ENCODE results near the gene OTOP1. TPM values are rescaled to one million over a fixed set of nuclear protein-coding genes. Genes with fewer than 3 reads are reported as not detected.

OTOP1 gene
- total RNA-seq, 1 donor from 2014 or later, result not detected

DNA sequence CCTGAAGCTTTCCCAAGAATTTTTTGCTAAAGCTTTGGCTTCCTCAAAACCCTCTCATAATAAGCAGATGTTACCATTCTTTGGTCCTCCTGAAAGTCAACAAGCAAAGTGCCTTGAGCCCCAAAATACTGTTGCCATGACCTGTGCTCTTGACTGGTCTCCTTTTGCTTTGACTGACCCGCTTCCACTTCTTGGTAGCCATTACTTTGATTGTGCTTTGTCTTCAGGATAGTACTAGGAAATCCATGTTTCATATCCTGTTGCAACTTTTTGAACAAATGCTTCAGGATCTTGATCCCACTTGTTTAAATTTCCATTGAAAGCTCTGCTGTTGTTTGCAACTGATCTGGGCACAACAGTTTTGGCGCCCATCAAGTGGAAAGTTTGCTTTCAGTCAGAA lies 6.9 kb upstream of the OTOP1 start:
- ChIA-PET CTCF (no interaction called here), POLR2A (no interaction called here)
- no peaks in the 10 kb centered on the region for H3K4me1 Mint-ChIP-seq
- H3K27ac Mint-ChIP-seq, result no peak overlapping the region
- H3K27me3 Mint-ChIP-seq, result peaks cover 4% of the 10 kb centered on the region
- H3K4me3 Mint-ChIP-seq, result no peak overlapping the region
- TF ChIP-seq, protein P1, sequence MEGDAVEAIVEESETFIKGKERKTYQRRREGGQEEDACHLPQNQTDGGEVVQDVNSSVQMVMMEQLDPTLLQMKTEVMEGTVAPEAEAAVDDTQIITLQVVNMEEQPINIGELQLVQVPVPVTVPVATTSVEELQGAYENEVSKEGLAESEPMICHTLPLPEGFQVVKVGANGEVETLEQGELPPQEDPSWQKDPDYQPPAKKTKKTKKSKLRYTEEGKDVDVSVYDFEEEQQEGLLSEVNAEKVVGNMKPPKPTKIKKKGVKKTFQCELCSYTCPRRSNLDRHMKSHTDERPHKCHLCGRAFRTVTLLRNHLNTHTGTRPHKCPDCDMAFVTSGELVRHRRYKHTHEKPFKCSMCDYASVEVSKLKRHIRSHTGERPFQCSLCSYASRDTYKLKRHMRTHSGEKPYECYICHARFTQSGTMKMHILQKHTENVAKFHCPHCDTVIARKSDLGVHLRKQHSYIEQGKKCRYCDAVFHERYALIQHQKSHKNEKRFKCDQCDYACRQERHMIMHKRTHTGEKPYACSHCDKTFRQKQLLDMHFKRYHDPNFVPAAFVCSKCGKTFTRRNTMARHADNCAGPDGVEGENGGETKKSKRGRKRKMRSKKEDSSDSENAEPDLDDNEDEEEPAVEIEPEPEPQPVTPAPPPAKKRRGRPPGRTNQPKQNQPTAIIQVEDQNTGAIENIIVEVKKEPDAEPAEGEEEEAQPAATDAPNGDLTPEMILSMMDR (IDR thresholded peaks at IDR 0.05), result no peak
- peaks cover 9% of the 10 kb centered on the region for H3K9me3 Mint-ChIP-seq
- no peak for ATAC-seq (ENCODE audit: low read depth)
- intact Hi-C loops (cut with micrococcal nuclease), result no loop called here
- no peak for DNase-seq
- peaks cover 28% of the 10 kb centered on the region for H3K36me3 Mint-ChIP-seq (ENCODE audit: low read depth)

DNA sequence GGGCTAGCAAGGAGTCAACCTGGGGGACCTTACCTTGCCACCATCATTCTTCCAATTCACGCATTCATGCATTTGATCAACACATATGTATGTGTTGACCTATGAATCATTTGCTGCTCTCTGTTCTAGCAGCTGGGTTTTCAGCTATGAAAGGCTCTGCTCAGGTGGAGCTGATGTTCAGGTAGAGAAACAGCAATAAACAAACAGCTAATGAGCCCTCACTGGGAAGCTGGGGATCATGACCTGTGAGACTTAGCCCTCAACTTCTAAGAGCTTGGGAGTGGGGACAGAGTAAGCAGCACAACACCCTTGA lies 1.6 kb upstream of the OTOP1 start:
- DNase-seq, result no peak
- intact Hi-C loops (cut with micrococcal nuclease), result no loop called here
- ChIA-PET POLR2A (no interaction called here), CTCF (no interaction called here)
- Mint-ChIP-seq H3K4me1 (peaks cover 9% of the 10 kb centered on the region), H3K27ac (no peak overlapping the region), H3K36me3 (ENCODE audit: low read depth) (peaks cover 2% of the 10 kb centered on the region), H3K4me3 (no peak overlapping the region), H3K9me3 (peaks cover 5% of the 10 kb centered on the region), H3K27me3 (peaks cover 34% of the 10 kb centered on the region)
- TF ChIP-seq, protein P1 (IDR thresholded peaks at IDR 0.05), result no peak
- no peak for ATAC-seq (ENCODE audit: low read depth)

DNA sequence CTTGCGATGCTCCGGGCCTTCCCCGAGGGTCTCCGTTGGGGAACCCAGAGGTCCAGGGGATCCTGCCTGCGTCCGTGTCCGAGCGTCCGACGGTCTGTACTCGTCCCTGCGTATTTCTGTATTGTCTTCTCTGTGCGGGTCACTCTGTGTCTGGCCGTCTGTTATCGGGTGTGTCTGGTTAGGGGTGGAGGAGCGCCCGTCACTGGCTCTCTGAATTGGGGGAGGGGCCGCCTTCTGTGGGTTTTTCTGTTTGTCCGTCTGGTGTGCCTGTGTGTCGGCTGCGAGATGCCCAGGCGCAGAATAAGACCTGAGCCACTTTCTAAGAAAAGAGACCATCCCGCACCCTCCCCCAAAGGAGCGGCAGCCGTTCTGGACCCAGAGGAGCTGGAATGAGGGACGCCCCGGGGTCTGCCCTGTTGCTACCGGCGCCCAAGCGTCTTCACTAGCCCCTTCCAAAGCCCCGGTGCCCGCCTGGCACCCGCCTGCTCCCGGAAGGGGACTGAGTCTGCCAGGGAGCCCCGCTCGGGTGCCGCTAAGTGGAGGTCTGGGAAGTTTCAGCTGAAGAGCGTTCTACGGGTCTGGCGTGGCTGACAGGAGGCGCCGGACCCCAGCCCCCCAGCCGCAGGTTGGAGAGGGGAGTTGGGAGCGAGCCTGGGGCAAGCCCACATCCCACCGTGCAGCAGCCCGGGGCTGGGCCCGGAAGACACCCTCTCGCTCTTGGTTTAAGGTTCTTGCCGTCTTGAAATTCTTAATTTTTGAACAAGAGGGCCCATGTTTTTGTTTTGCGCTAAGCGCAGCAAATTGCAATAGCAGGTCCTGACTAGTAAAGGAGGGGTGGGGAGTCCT lies 1.0 kb upstream of the OTOP1 start:
- TF ChIP-seq, protein P1 (IDR thresholded peaks at IDR 0.05), result no peak
- no peak for DNase-seq
- ChIA-PET POLR2A (no interaction called here), CTCF (no interaction called here)
- no peak overlapping the region for H3K27ac Mint-ChIP-seq
- H3K4me1 Mint-ChIP-seq, result peaks cover 9% of the 10 kb centered on the region
- no peak for ATAC-seq (ENCODE audit: low read depth)
- H3K36me3 Mint-ChIP-seq (ENCODE audit: low read depth), result peaks cover under 1% of the 10 kb centered on the region
- peaks cover under 1% of the 10 kb centered on the region for H3K9me3 Mint-ChIP-seq
- H3K4me3 Mint-ChIP-seq, result no peak overlapping the region
- intact Hi-C loops (cut with micrococcal nuclease), result no loop called here
- H3K27me3 Mint-ChIP-seq, result peaks cover 39% of the 10 kb centered on the region

DNA sequence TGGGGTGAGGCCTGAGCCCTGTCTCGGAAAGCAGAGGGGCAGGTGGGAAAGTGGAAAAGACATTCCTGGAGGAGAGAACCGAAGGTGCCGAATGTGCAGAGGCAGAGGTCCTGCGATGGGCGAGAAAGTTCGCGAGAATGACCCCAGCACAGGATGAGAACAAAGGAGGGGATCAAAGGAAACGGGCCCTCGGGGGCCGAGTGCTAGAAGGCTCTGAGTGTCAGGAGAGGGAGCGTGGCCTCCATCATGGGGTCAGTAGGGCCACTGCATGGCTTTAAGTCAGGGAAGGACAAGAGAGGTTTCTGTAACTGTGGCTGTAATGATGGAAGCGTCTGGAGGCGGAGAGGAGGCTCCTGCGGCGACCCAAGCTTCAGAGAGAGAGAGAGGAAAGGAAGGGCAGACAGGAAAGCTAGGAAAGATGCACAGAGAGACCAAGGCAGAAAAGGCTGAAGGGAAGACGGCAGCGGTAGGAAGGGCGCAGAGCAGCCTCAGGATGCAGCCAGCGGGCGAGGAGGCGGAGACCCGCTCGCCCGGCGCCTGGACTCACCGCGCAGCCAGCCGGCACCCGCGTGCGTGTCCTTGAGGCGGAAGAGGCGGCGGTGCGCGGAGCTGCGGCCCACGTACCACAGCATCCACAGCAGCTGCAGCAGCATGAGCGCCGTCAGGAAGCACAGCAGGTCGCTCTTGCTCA lies 669 bp downstream of the OTOP1 start:
- DNase-seq, result no peak
- TF ChIP-seq, protein P1 (IDR thresholded peaks at IDR 0.05), result no peak
- ATAC-seq (ENCODE audit: low read depth), result no peak
- H3K9me3 Mint-ChIP-seq, result no peaks in the 10 kb centered on the region
- peaks cover 50% of the 10 kb centered on the region for H3K27me3 Mint-ChIP-seq
- ChIA-PET POLR2A (no interaction called here), CTCF (no interaction called here)
- H3K36me3 Mint-ChIP-seq (ENCODE audit: low read depth), result no peaks in the 10 kb centered on the region
- intact Hi-C loops (cut with micrococcal nuclease), result no loop called here
- no peak overlapping the region for H3K4me3 Mint-ChIP-seq
- H3K27ac Mint-ChIP-seq, result no peak overlapping the region
- H3K4me1 Mint-ChIP-seq, result peaks cover 9% of the 10 kb centered on the region

DNA sequence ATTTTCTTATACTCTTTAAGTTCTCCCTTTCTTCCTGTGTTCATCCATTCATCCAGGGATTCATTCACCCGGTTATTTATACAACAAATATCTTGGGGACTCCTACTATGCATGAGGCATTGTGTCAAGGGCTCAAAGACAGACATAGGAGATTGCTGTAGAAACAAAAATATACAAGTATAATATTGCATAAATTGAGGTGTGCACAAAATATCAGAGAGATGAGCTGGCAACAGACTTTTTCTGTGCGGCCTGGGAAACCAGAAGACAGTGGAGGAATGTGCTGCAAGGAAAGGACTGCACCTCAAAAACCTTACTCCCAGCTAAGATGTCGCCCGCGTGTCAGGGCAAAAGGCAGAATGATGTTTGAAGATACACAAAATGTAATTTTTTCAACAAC lies 9.6 kb downstream of the OTOP1 start:
- peaks cover 30% of the 10 kb centered on the region for H3K27me3 Mint-ChIP-seq
- no peak for ATAC-seq (ENCODE audit: low read depth)
- intact Hi-C loops (cut with micrococcal nuclease), result no loop called here
- no peaks in the 10 kb centered on the region for H3K9me3 Mint-ChIP-seq
- no peaks in the 10 kb centered on the region for H3K36me3 Mint-ChIP-seq (ENCODE audit: low read depth)
- ChIA-PET POLR2A (no interaction called here), CTCF (no interaction called here)
- DNase-seq, result no peak
- TF ChIP-seq, protein P1 (IDR thresholded peaks at IDR 0.05), result no peak
- H3K27ac Mint-ChIP-seq, result no peak overlapping the region
- no peaks in the 10 kb centered on the region for H3K4me1 Mint-ChIP-seq
- H3K4me3 Mint-ChIP-seq, result no peak overlapping the region

Measured in activated B cell treated with CpG ODN at 0.5 μM for 24 hours (primary cell).